Activated T-cell treated with anti-CD3 and anti-CD28 coated beads, Interleukin-2, amount 50 U/mL, for 1 hour (primary cell): ENCODE results near the gene PLXNB1.
A peak's percentile ranks its signal among the peaks of the same experiment; 100 is the strongest.
"Not testable (repeated sequence)": the region's sequence is repeated elsewhere in the genome, so short reads cannot be mapped to it uniquely, and the experiment has no call there.

ENCODE experiments used
- DNase-seq: peaks from one replicate; pipeline ENCODE4 v3.0.0-alpha.2; 2020

The PLXNB1 gene

GRCh38 chr3:48463703-48464102, 33.8 kb upstream of the PLXNB1 start:
- DNase-seq: no peak

- not testable (repeated sequence) for DNase-seq
Measured at GRCh38 chr3:48461767-48462166, 31.9 kb upstream of the PLXNB1 start.

GRCh38 chr3:48460517-48460902, 30.6 kb upstream of the PLXNB1 start:
- no peak for DNase-seq

- no peak for DNase-seq
Measured at GRCh38 chr3:48459773-48460516, 30.1 kb upstream of the PLXNB1 start.

GRCh38 chr3:48459331-48459730, 29.4 kb upstream of the PLXNB1 start:
- no peak for DNase-seq

GRCh38 chr3:48456456-48456855, 26.6 kb upstream of the PLXNB1 start:
- no peak for DNase-seq

- DNase-seq: no peak
Measured at GRCh38 chr3:48451270-48451669, 21.4 kb upstream of the PLXNB1 start.

GRCh38 chr3:48446425-48447193, 16.7 kb upstream of the PLXNB1 start, which contains the start of gene ATRIP:
TSS of gene ATRIP (plus strand) at chr3:48446737. CDS start at chr3:48446846, 109 bp downstream.
- peak; percentile 90 for DNase-seq

GRCh38 chr3:48446043-48446424, 16.1 kb upstream of the PLXNB1 start:
- no peak for DNase-seq

- DNase-seq: no peak
Measured at GRCh38 chr3:48445277-48445882, 15.5 kb upstream of the PLXNB1 start.

- DNase-seq: no peak
Measured at GRCh38 chr3:48441940-48442339, 12.1 kb upstream of the PLXNB1 start.

GRCh38 chr3:48440590-48440958, 10.7 kb upstream of the PLXNB1 start:
- DNase-seq: no peak

- DNase-seq: peak; percentile 97
Measured at GRCh38 chr3:48439820-48440589, 10.1 kb upstream of the PLXNB1 start, which contains the start of the genes CCDC51 and TMA7. TSS of gene CCDC51 (minus strand) at chr3:48440119. CDS start at chr3:48435128, 4,991 bp downstream. TSS of gene TMA7 (plus strand) at chr3:48440257. CDS start at chr3:48440297, 40 bp downstream.

GRCh38 chr3:48437812-48438211, 7.9 kb upstream of the PLXNB1 start:
- DNase-seq: no peak

- no peak for DNase-seq
Measured at GRCh38 chr3:48436855-48437254, 7.0 kb upstream of the PLXNB1 start.

- DNase-seq: no peak
Measured at GRCh38 chr3:48436477-48436787, 6.5 kb upstream of the PLXNB1 start.

- peak; percentile 86 for DNase-seq
Measured at GRCh38 chr3:48435774-48436476, 6.0 kb upstream of the PLXNB1 start.

GRCh38 chr3:48435223-48435595, 5.3 kb upstream of the PLXNB1 start:
- DNase-seq: no peak

- DNase-seq: no peak
Measured at GRCh38 chr3:48434591-48435222, 4.8 kb upstream of the PLXNB1 start.

GRCh38 chr3:48433472-48434118, 3.7 kb upstream of the PLXNB1 start:
- DNase-seq: no peak
